BLaER1 (cell line): ENCODE data around the gene CCDC85C.

Experiments used
- H3K27ac ChIP-seq: shearing (Covaris generic); formaldehyde crosslinking; 2 replicates; pipeline ENCODE4 v1.8.1; 2022
- H3K27me3 ChIP-seq: shearing (Covaris generic); formaldehyde crosslinking; 2 replicates; pipeline ENCODE4 v1.8.1; 2022
- H3K36me3 ChIP-seq: shearing (Covaris generic); formaldehyde crosslinking; 2 replicates; pipeline ENCODE4 v1.8.1; 2022
- H3K4me1 ChIP-seq: shearing (Covaris generic); formaldehyde crosslinking; 2 replicates; pipeline ENCODE4 v1.8.1; 2022
- H3K4me2 ChIP-seq: shearing (Covaris generic); formaldehyde crosslinking; 2 replicates; pipeline ENCODE4 v1.8.1; 2022
- H3K4me3 ChIP-seq: shearing (Covaris generic); formaldehyde crosslinking; 2 replicates; pipeline ENCODE4 v1.8.1; 2022
- H3K9ac ChIP-seq: shearing (Covaris generic); formaldehyde crosslinking; 2 replicates; pipeline ENCODE4 v1.8.1; 2022
- H3K9me3 ChIP-seq: shearing (Covaris generic); formaldehyde crosslinking; 2 replicates; pipeline ENCODE4 v1.8.1; 2022
- H4K20me1 ChIP-seq: shearing (Covaris generic); formaldehyde crosslinking; 2 replicates; pipeline ENCODE4 v1.8.1; 2022
- Cebpa-rat ChIP-seq: shearing (Covaris generic); IDR thresholded peaks from 2 replicates; pipeline ENCODE4 v1.8.1; 2022

The CCDC85C gene

GRCh38 chr14:99543985-99544384 lies 60.0 kb downstream of the CCDC85C start:
- Histone ChIP-seq H3K27ac (no peak overlapping the region), H3K9me3 (no peaks in the 10 kb centered on the region), H3K4me3 (no peak overlapping the region), H3K9ac (no peak overlapping the region), H3K4me2 (no peak overlapping the region; the same call in 1 of the 2 replicates), H4K20me1 (peaks cover 100% of the 10 kb centered on the region), H3K27me3 (no peaks in the 10 kb centered on the region), H3K36me3 (no peaks in the 10 kb centered on the region), H3K4me1 (peaks cover 99% of the 10 kb centered on the region)
- no peak for TF ChIP-seq Cebpa-rat

- peaks cover 99% of the 10 kb centered on the region for H3K4me1 ChIP-seq
- no peak overlapping the region for H3K4me3 ChIP-seq
Measured at GRCh38 chr14:99543370-99543769, 60.6 kb downstream of the CCDC85C start.

GRCh38 chr14:99542566-99542965 lies 61.4 kb downstream of the CCDC85C start:
- Histone ChIP-seq H4K20me1 (peaks cover 100% of the 10 kb centered on the region), H3K9ac (no peak overlapping the region), H3K4me2 (peak overlapping the region; percentile 86; the same call in 1 of the 2 replicates), H3K27ac (no peak overlapping the region), H3K4me1 (peaks cover 99% of the 10 kb centered on the region), H3K36me3 (no peaks in the 10 kb centered on the region), H3K9me3 (no peaks in the 10 kb centered on the region), H3K27me3 (no peaks in the 10 kb centered on the region), H3K4me3 (no peak overlapping the region)
- TF ChIP-seq Cebpa-rat = no peak

More at GRCh38 chr14:99543370-99543769, 60.6 kb downstream of the CCDC85C start:
- TF ChIP-seq Cebpa-rat = no peak
- Histone ChIP-seq H3K27me3 (no peaks in the 10 kb centered on the region), H3K9ac (no peak overlapping the region), H3K4me2 (no peak overlapping the region; the same call in 1 of the 2 replicates), H3K27ac (no peak overlapping the region), H3K9me3 (no peaks in the 10 kb centered on the region), H3K36me3 (no peaks in the 10 kb centered on the region), H4K20me1 (peaks cover 100% of the 10 kb centered on the region)

- H3K27ac ChIP-seq = 0 out of 2 replicates have a peak overlapping the region, but pooled peaks have one; percentile 9
- TF ChIP-seq Cebpa-rat = no peak
- no peaks in the 10 kb centered on the region for H3K9me3 ChIP-seq
- peaks cover 97% of the 10 kb centered on the region for H3K4me1 ChIP-seq
- H3K36me3 ChIP-seq = no peaks in the 10 kb centered on the region
- H4K20me1 ChIP-seq = peaks cover 100% of the 10 kb centered on the region
- no peak overlapping the region for H3K9ac ChIP-seq
- H3K4me2 ChIP-seq = peak overlapping the region; percentile 86
- H3K27me3 ChIP-seq = no peaks in the 10 kb centered on the region
- no peak overlapping the region for H3K4me3 ChIP-seq
Measured at GRCh38 chr14:99541677-99542470, 62.1 kb downstream of the CCDC85C start.

- peak overlapping the region; percentile 86 for H3K4me2 ChIP-seq
- H3K9me3 ChIP-seq = no peaks in the 10 kb centered on the region
- peaks cover 100% of the 10 kb centered on the region for H4K20me1 ChIP-seq
- no peak for TF ChIP-seq Cebpa-rat
- H3K27me3 ChIP-seq = no peaks in the 10 kb centered on the region
- no peak overlapping the region for H3K4me3 ChIP-seq
- H3K27ac ChIP-seq = no peak overlapping the region
- H3K36me3 ChIP-seq = no peaks in the 10 kb centered on the region; the same call in 1 of the 2 replicates
- H3K4me1 ChIP-seq = peaks cover 91% of the 10 kb centered on the region
- no peak overlapping the region for H3K9ac ChIP-seq
Measured at GRCh38 chr14:99541211-99541610, 62.8 kb downstream of the CCDC85C start.

- H3K36me3 ChIP-seq = peaks cover 6% of the 10 kb centered on the region; the same call in 1 of the 2 replicates
- no peak overlapping the region for H3K4me3 ChIP-seq
- peak overlapping the region; percentile 51; the same call in 1 of the 2 replicates for H3K27ac ChIP-seq
- peaks cover 100% of the 10 kb centered on the region for H4K20me1 ChIP-seq
- no peak for TF ChIP-seq Cebpa-rat
- no peaks in the 10 kb centered on the region for H3K27me3 ChIP-seq
- H3K4me2 ChIP-seq = peak overlapping the region; percentile 86
- no peaks in the 10 kb centered on the region for H3K9me3 ChIP-seq
- peaks cover 83% of the 10 kb centered on the region for H3K4me1 ChIP-seq
- peak overlapping the region; percentile 40; the same call in 1 of the 2 replicates for H3K9ac ChIP-seq
Measured at GRCh38 chr14:99540196-99541032, 63.6 kb downstream of the CCDC85C start.

GRCh38 chr14:99539491-99539890 lies 64.5 kb downstream of the CCDC85C start:
- Histone ChIP-seq H3K9me3 (no peaks in the 10 kb centered on the region), H3K4me3 (0 out of 2 replicates have a peak overlapping the region, but pooled peaks have one; percentile 1), H3K27ac (no peak overlapping the region), H3K27me3 (no peaks in the 10 kb centered on the region), H3K36me3 (peaks cover 6% of the 10 kb centered on the region; the same call in 1 of the 2 replicates), H3K9ac (peak overlapping the region; percentile 43; the same call in 1 of the 2 replicates), H4K20me1 (peaks cover 100% of the 10 kb centered on the region), H3K4me1 (peaks cover 80% of the 10 kb centered on the region), H3K4me2 (peak overlapping the region; percentile 86)
- TF ChIP-seq Cebpa-rat = no peak

GRCh38 chr14:99538733-99539132 lies 65.3 kb downstream of the CCDC85C start:
- Histone ChIP-seq H3K4me1 (peaks cover 79% of the 10 kb centered on the region), H4K20me1 (peaks cover 100% of the 10 kb centered on the region), H3K9ac (peak overlapping the region; percentile 9; the same call in 1 of the 2 replicates), H3K9me3 (no peaks in the 10 kb centered on the region), H3K36me3 (peaks cover 7% of the 10 kb centered on the region; the same call in 1 of the 2 replicates), H3K4me3 (no peak overlapping the region), H3K27me3 (no peaks in the 10 kb centered on the region), H3K27ac (0 out of 2 replicates have a peak overlapping the region, but pooled peaks have one; percentile 35), H3K4me2 (peak overlapping the region; percentile 86)
- no peak for TF ChIP-seq Cebpa-rat

- Histone ChIP-seq H4K20me1 (peaks cover 100% of the 10 kb centered on the region), H3K4me1 (peaks cover 75% of the 10 kb centered on the region), H3K27me3 (no peaks in the 10 kb centered on the region), H3K4me3 (no peak overlapping the region), H3K27ac (peak overlapping the region; percentile 35; the same call in 1 of the 2 replicates), H3K4me2 (peak overlapping the region; percentile 86), H3K36me3 (peaks cover 11% of the 10 kb centered on the region; the same call in 1 of the 2 replicates), H3K9ac (peak overlapping the region; percentile 9; the same call in 1 of the 2 replicates), H3K9me3 (no peaks in the 10 kb centered on the region)
- TF ChIP-seq Cebpa-rat = no peak
Measured at GRCh38 chr14:99538275-99538674, 65.7 kb downstream of the CCDC85C start.
